ENCODE data around the gene FNDC3A.
"Not testable (repeated sequence)": the region's sequence is repeated elsewhere in the genome, so short reads cannot be mapped to it uniquely, and the experiment has no call there.

Gene FNDC3A

DNA sequence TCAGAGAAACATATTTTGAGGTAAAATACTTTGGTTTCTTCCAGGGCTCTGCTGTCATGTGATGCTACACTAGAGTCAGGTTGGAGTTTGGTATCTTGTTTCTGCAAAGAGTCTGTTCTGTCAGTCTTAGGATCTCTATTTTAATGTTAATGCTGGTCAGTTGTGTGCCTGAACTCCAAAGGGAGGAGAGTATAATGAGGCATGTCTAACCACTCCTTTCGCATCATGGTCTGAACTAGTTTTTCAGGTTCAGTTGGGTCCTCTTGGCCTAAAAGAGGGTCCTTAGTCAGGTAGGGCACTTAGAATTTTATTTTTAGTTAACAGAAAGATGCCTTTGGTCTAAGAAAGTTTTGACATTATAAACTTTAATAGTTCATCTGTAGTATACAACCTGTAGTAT, 78.2 kb downstream of the FNDC3A start:
- no peak for DNase-seq (ENCODE audit: extremely low read depth, low read depth)
- TF ChIP-seq CTCF (IDR thresholded peaks at IDR 0.05; ENCODE audit: low read depth, low read length) = no peak

DNA sequence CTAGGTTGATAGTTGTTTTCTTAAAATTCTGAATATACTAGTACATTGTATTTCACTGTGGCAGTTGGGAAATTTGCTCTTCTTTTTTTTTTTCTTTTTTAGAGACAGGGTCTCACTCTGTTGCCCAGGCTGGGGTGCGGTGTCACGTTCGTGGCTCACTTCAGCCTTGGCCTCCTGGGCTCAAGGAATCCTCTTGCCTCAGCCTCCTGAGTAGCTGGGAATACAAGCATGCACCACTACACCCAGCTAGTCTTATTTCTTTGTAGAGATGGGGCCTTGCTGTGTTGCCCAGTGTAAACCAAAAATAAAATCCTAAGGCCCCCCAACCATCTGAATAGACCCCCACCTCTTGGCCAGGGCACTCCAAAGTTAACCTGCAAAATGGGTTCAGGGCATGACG, 79.3 kb downstream of the FNDC3A start:
- no peak for TF ChIP-seq CTCF (IDR thresholded peaks at IDR 0.05; ENCODE audit: low read depth, low read length)
- no peak for DNase-seq (ENCODE audit: extremely low read depth, low read depth)

GRCh38 chr13:49057176-49057575, 81.5 kb downstream of the FNDC3A start:
- no peak for TF ChIP-seq CTCF (IDR thresholded peaks at IDR 0.05; ENCODE audit: low read depth, low read length)
- no peak for DNase-seq (ENCODE audit: extremely low read depth, low read depth)

DNA sequence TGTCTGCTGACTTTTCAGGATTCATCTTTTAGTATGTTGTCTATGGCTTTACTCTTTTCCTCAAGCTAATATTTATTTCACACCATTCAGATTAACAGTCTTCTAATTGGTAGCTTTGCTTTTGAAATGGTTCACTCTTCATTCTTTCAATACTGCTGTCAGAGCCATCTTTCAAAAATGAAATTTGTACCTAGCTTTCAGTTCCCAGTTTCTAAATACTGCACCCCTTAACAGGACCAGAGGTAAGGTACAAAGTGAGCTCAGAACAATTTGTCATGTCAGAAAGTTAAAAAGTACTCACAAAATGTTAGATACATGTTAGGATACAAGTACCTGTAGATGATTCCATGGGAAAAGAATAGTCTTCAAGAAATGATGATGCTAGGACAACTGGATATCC, 83.0 kb downstream of the FNDC3A start:
- no peak for TF ChIP-seq CTCF (IDR thresholded peaks at IDR 0.05; ENCODE audit: low read depth, low read length)
- no peak for DNase-seq (ENCODE audit: extremely low read depth, low read depth)

- no peak for TF ChIP-seq CTCF (IDR thresholded peaks at IDR 0.05; ENCODE audit: low read depth, low read length)
- no peak for DNase-seq (ENCODE audit: extremely low read depth, low read depth)
Measured at GRCh38 chr13:49060678-49061387, 85.1 kb downstream of the FNDC3A start.

DNA sequence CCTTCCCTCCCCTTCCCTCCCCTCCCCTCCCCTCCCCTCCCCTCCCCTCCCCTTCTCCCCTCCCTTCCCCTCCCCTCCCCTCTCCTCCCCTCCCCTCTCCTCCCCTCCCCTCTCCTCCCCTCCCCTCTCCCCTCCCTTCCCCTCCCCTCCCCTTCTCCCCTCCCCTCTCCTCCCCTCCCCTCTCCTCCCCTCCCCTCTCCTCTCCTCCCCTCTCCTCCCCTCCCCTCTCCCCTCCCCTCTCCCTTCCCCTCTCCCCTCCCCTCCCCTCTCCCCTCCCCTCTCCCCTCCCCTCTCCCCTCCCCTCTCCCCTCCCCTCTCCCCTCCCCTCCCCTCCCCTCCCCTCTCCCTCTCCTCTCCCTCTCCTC, 85.7 kb downstream of the FNDC3A start:
- DNase-seq (ENCODE audit: extremely low read depth, low read depth) = not testable (repeated sequence)

DNA sequence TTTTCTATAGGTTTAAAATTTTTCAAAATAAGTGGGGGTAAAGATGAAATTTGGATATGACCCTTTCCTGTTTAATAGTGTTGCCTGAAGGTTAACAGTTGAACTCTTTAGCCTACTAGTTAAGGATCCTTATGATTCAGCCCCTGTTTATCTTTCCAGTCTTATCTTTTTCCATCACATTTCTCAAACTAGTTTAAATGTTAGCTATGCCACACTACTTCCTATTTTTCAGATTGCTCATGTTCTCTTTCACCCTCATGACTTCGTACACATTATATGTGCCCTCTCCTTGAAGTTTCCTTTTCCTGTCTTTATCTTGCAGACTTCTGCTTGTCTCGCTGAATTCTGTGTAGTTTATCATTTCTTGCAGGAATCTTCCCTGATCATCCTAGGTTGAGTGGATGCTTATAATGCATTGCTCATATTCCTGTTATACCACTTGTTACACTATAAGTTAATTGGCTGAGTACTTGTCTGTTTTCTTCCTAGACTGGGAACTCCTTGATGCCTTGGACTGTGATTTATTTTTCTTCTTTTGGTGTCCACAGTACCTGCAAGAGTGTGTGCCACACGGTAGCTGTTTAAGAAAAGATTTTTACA, 86.7 kb downstream of the FNDC3A start:
- DNase-seq (ENCODE audit: extremely low read depth, low read depth) = no peak
- no peak for TF ChIP-seq CTCF (IDR thresholded peaks at IDR 0.05; ENCODE audit: low read depth, low read length)

GRCh38 chr13:49063011-49063410, 87.3 kb downstream of the FNDC3A start:
- TF ChIP-seq CTCF (IDR thresholded peaks at IDR 0.05; ENCODE audit: low read depth, low read length) = no peak
- no peak for DNase-seq (ENCODE audit: extremely low read depth, low read depth)
